WTC11 (cell line): ENCODE measurements around the gene CYP4A22. TPM values are rescaled to one million over a fixed set of nuclear protein-coding genes. Genes with fewer than 3 reads are reported as not detected.

Experiments used
- ATAC-seq: fragments of 200-7000 bp; cut with Tn5 transposase; 2 replicates; pipeline ENCODE4 v1.10.0; 2021; ENCODE audit warnings: mild to moderate bottlenecking, moderate library complexity
- CTCF ChIA-PET: fragments of 300-600 bp; sonication (Branson Sonifier 250); formaldehyde crosslinking; loops from one replicate; lab custom pipeline; 2021; ENCODE audit warnings: antibody characterized with exemption; lab: Charles Lee
- POLR2A ChIA-PET: fragments of 350-600 bp; sonication (Branson Sonifier 250); formaldehyde crosslinking; loops from one replicate; lab custom pipeline; 2021; ENCODE audit warnings: antibody characterized with exemption; lab: Charles Lee
- DNase-seq: peaks from one replicate; pipeline ENCODE4 v3.0.0; 2021; ENCODE audit warnings: low spot score
- H3K27ac Mint-ChIP-seq: 2 replicates; pipeline ENCODE4 v1.8.0; 2021; ENCODE audit warnings: mixed read lengths
- H3K27me3 Mint-ChIP-seq: 2 replicates; pipeline ENCODE4 v1.8.0; 2021; ENCODE audit warnings: low read depth, mild to moderate bottlenecking, moderate library complexity, mixed read lengths
- H3K36me3 Mint-ChIP-seq: 2 replicates; pipeline ENCODE4 v1.8.0; 2021; ENCODE audit warnings: mixed read lengths
- H3K4me1 Mint-ChIP-seq: 2 replicates; pipeline ENCODE4 v1.8.0; 2022; ENCODE audit warnings: mixed read lengths
- H3K4me3 Mint-ChIP-seq: 2 replicates; pipeline ENCODE4 v1.8.0; 2021; ENCODE audit warnings: mild to moderate bottlenecking, moderate library complexity, mixed read lengths
- H3K9me3 Mint-ChIP-seq: 2 replicates; pipeline ENCODE4 v1.8.0; 2021; ENCODE audit warnings: mixed read lengths
- CBFB ChIP-seq: sonication (generic); formaldehyde crosslinking; IDR thresholded peaks from 2 replicates; pipeline ENCODE4 v1.8.1; 2022; ENCODE audit warnings: mild to moderate bottlenecking, low read depth, missing genetic modification reagents
- EMX1 ChIP-seq: fragments of 250-450 bp; sonication (Bioruptor Pico); IDR thresholded peaks from 2 replicates; pipeline ENCODE4 v1.8.0; 2021; ENCODE audit warnings: mild to moderate bottlenecking
- FOXK1 ChIP-seq: sonication (generic); formaldehyde crosslinking; IDR thresholded peaks from 2 replicates; pipeline ENCODE4 v1.8.0; 2022; ENCODE audit warnings: mild to moderate bottlenecking, moderate library complexity, missing genetic modification reagents
- FOXP4 ChIP-seq: sonication (generic); formaldehyde crosslinking; IDR thresholded peaks from 2 replicates; pipeline ENCODE4 v1.8.0; 2022; ENCODE audit warnings: mild to moderate bottlenecking, missing genetic modification reagents
- GRHL2 ChIP-seq: fragments of 250-450 bp; sonication (Bioruptor Pico); IDR thresholded peaks from 2 replicates; pipeline ENCODE4 v1.8.0; 2022; ENCODE audit warnings: mild to moderate bottlenecking, moderate library complexity; ENCODE audit not compliant: insufficient replicate concordance, severe bottlenecking
- HMGA2 ChIP-seq: fragments of 250-450 bp; sonication (Bioruptor Pico); IDR thresholded peaks from 2 replicates; pipeline ENCODE4 v1.4.0; 2021; ENCODE audit warnings: mild to moderate bottlenecking, moderate library complexity
- HMGXB4 ChIP-seq: sonication (generic); formaldehyde crosslinking; IDR thresholded peaks from 2 replicates; pipeline ENCODE4 v1.8.1; 2023; ENCODE audit warnings: mild to moderate bottlenecking, moderate library complexity, missing genetic modification reagents
- JUN ChIP-seq: sonication (generic); formaldehyde crosslinking; IDR thresholded peaks from 2 replicates; pipeline ENCODE4 v1.8.0; 2023; ENCODE audit warnings: mild to moderate bottlenecking, missing genetic modification reagents
- MXD4 ChIP-seq: fragments of 250-450 bp; sonication (Bioruptor Pico); IDR thresholded peaks from 2 replicates; pipeline ENCODE4 v1.8.0; 2021; ENCODE audit warnings: mild to moderate bottlenecking, moderate library complexity, borderline replicate concordance
- NFYB ChIP-seq: sonication (generic); formaldehyde crosslinking; conservative IDR thresholded peaks from 2 replicates; pipeline ENCODE4 v1.8.0; 2022; ENCODE audit warnings: low read depth, missing genetic modification reagents
- TCF7 ChIP-seq: sonication (generic); formaldehyde crosslinking; IDR thresholded peaks from 2 replicates; pipeline ENCODE4 v1.8.0; 2022; ENCODE audit warnings: mild to moderate bottlenecking, low read depth, missing genetic modification reagents, moderate library complexity
- TEAD4 ChIP-seq: sonication (generic); formaldehyde crosslinking; IDR thresholded peaks from 2 replicates; pipeline ENCODE4 v1.8.0; 2022; ENCODE audit warnings: mild to moderate bottlenecking, missing genetic modification reagents
- USF2 ChIP-seq: sonication (generic); formaldehyde crosslinking; IDR thresholded peaks from 2 replicates; pipeline ENCODE4 v1.8.1; 2023; ENCODE audit warnings: mild to moderate bottlenecking, missing genetic modification reagents, moderate library complexity
- ZNF121 ChIP-seq: sonication (generic); formaldehyde crosslinking; IDR thresholded peaks from 2 replicates; pipeline ENCODE4 v1.8.0; 2023; ENCODE audit warnings: missing genetic modification reagents
- ZNF671 ChIP-seq: fragments of 250-450 bp; sonication (Bioruptor Pico); IDR thresholded peaks from 2 replicates; pipeline ENCODE4 v1.8.0; 2021; ENCODE audit warnings: mild to moderate bottlenecking
- total RNA-seq: library from RNA; stranded (reverse); gene quantifications from 3 replicates; pipeline ENCODE4 v1.2.3, GENCODE V29; 2021
- TF ChIP-seq, protein P1 (sequence below): fragments of 250-450 bp; sonication (Bioruptor Pico); IDR thresholded peaks from 2 replicates; pipeline ENCODE4 v1.9.0; 2021; ENCODE audit warnings: mild to moderate bottlenecking, borderline replicate concordance
- TF ChIP-seq, protein P2 (sequence below): sonication (generic); formaldehyde crosslinking; IDR thresholded peaks from 2 replicates; pipeline ENCODE4 v1.8.1; 2022; ENCODE audit warnings: low read depth, mild to moderate bottlenecking, moderate library complexity, missing genetic modification reagents, borderline replicate concordance
- TF ChIP-seq, protein P3 (sequence below): sonication (generic); formaldehyde crosslinking; IDR thresholded peaks from 2 replicates; pipeline ENCODE4 v1.8.0; 2022; ENCODE audit warnings: mild to moderate bottlenecking, missing genetic modification reagents
- TF ChIP-seq, protein P4 (sequence below): sonication (generic); formaldehyde crosslinking; IDR thresholded peaks from 2 replicates; pipeline ENCODE4 v1.8.1; 2023; ENCODE audit warnings: mild to moderate bottlenecking, missing genetic modification reagents
- TF ChIP-seq, protein P5 (sequence below): fragments of 200-600 bp; IDR thresholded peaks from 2 replicates; pipeline ENCODE4 v1.8.0; 2022; ENCODE audit warnings: antibody characterized with exemption

CYP4A22 gene
- total RNA-seq, 1 experiment from 2014 or later, result not detected

GRCh38 chr1:47160716-47161115 lies 23.5 kb downstream of the CYP4A22 start (continued):
- TF ChIP-seq GRHL2 (CRISPR knock-in tag), result no peak
- no peak for TF ChIP-seq TEAD4 (CRISPR knock-in tag)
- no peak for TF ChIP-seq ZNF671 (CRISPR knock-in tag)
- TF ChIP-seq CBFB (CRISPR knock-in tag), result no peak
- no peak for TF ChIP-seq ZNF121 (CRISPR knock-in tag)
- no peak for TF ChIP-seq FOXK1 (CRISPR knock-in tag)
- TF ChIP-seq, all 79 proteins: peak for 0

- Mint-ChIP-seq H3K27me3 (peaks cover 19% of the 10 kb centered on the region), H3K36me3 (peaks cover 17% of the 10 kb centered on the region), H3K9me3 (peaks cover 18% of the 10 kb centered on the region), H3K4me3 (no peak overlapping the region), H3K27ac (no peak overlapping the region), H3K4me1 (no peaks in the 10 kb centered on the region)
- POLR2A ChIA-PET, result no interaction called here
- ATAC-seq, result no peak
- CTCF ChIA-PET, result interaction anchor here (1.0 kb wide), 1 partner anchor 18 kb away, joined by 3 read pairs; no protein-coding TSS in a partner anchor
- DNase-seq, result no peak
- TF ChIP-seq EMX1 (CRISPR knock-in tag), result no peak
- TF ChIP-seq, protein P1, sequence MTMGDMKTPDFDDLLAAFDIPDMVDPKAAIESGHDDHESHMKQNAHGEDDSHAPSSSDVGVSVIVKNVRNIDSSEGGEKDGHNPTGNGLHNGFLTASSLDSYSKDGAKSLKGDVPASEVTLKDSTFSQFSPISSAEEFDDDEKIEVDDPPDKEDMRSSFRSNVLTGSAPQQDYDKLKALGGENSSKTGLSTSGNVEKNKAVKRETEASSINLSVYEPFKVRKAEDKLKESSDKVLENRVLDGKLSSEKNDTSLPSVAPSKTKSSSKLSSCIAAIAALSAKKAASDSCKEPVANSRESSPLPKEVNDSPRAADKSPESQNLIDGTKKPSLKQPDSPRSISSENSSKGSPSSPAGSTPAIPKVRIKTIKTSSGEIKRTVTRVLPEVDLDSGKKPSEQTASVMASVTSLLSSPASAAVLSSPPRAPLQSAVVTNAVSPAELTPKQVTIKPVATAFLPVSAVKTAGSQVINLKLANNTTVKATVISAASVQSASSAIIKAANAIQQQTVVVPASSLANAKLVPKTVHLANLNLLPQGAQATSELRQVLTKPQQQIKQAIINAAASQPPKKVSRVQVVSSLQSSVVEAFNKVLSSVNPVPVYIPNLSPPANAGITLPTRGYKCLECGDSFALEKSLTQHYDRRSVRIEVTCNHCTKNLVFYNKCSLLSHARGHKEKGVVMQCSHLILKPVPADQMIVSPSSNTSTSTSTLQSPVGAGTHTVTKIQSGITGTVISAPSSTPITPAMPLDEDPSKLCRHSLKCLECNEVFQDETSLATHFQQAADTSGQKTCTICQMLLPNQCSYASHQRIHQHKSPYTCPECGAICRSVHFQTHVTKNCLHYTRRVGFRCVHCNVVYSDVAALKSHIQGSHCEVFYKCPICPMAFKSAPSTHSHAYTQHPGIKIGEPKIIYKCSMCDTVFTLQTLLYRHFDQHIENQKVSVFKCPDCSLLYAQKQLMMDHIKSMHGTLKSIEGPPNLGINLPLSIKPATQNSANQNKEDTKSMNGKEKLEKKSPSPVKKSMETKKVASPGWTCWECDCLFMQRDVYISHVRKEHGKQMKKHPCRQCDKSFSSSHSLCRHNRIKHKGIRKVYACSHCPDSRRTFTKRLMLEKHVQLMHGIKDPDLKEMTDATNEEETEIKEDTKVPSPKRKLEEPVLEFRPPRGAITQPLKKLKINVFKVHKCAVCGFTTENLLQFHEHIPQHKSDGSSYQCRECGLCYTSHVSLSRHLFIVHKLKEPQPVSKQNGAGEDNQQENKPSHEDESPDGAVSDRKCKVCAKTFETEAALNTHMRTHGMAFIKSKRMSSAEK (CRISPR knock-in tag), result no peak
- no peak for TF ChIP-seq USF2 (CRISPR knock-in tag)
- TF ChIP-seq FOXK1 (CRISPR knock-in tag), result no peak
- TF ChIP-seq NFYB (CRISPR knock-in tag), result no peak
- TF ChIP-seq ZNF671 (CRISPR knock-in tag), result no peak
- TF ChIP-seq HMGA2 (CRISPR knock-in tag), result no peak
- no peak for TF ChIP-seq FOXP4 (CRISPR knock-in tag)
- TF ChIP-seq JUN (CRISPR knock-in tag), result no peak
- TF ChIP-seq, protein P2, sequence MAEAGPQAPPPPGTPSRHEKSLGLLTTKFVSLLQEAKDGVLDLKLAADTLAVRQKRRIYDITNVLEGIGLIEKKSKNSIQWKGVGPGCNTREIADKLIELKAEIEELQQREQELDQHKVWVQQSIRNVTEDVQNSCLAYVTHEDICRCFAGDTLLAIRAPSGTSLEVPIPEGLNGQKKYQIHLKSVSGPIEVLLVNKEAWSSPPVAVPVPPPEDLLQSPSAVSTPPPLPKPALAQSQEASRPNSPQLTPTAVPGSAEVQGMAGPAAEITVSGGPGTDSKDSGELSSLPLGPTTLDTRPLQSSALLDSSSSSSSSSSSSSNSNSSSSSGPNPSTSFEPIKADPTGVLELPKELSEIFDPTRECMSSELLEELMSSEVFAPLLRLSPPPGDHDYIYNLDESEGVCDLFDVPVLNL (CRISPR knock-in tag), result no peak
- TF ChIP-seq, protein P3, sequence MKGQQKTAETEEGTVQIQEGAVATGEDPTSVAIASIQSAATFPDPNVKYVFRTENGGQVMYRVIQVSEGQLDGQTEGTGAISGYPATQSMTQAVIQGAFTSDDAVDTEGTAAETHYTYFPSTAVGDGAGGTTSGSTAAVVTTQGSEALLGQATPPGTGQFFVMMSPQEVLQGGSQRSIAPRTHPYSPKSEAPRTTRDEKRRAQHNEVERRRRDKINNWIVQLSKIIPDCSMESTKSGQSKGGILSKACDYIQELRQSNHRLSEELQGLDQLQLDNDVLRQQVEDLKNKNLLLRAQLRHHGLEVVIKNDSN (CRISPR knock-in tag), result no peak
- TF ChIP-seq, protein P4, sequence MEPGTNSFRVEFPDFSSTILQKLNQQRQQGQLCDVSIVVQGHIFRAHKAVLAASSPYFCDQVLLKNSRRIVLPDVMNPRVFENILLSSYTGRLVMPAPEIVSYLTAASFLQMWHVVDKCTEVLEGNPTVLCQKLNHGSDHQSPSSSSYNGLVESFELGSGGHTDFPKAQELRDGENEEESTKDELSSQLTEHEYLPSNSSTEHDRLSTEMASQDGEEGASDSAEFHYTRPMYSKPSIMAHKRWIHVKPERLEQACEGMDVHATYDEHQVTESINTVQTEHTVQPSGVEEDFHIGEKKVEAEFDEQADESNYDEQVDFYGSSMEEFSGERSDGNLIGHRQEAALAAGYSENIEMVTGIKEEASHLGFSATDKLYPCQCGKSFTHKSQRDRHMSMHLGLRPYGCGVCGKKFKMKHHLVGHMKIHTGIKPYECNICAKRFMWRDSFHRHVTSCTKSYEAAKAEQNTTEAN, result no peak
- no peak for TF ChIP-seq TCF7 (CRISPR knock-in tag)
- TF ChIP-seq MXD4 (CRISPR knock-in tag), result no peak
- TF ChIP-seq, protein P5, sequence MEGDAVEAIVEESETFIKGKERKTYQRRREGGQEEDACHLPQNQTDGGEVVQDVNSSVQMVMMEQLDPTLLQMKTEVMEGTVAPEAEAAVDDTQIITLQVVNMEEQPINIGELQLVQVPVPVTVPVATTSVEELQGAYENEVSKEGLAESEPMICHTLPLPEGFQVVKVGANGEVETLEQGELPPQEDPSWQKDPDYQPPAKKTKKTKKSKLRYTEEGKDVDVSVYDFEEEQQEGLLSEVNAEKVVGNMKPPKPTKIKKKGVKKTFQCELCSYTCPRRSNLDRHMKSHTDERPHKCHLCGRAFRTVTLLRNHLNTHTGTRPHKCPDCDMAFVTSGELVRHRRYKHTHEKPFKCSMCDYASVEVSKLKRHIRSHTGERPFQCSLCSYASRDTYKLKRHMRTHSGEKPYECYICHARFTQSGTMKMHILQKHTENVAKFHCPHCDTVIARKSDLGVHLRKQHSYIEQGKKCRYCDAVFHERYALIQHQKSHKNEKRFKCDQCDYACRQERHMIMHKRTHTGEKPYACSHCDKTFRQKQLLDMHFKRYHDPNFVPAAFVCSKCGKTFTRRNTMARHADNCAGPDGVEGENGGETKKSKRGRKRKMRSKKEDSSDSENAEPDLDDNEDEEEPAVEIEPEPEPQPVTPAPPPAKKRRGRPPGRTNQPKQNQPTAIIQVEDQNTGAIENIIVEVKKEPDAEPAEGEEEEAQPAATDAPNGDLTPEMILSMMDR, result no peak
- no peak for TF ChIP-seq HMGXB4 (CRISPR knock-in tag)
Measured at GRCh38 chr1:47161298-47162040, 24.2 kb downstream of the CYP4A22 start.
